HepG2 (cell line): ENCODE data around the gene PNPLA3.

Experiments used
- DNMT1 ChIP-seq: sonication (generic); formaldehyde crosslinking; IDR thresholded peaks from 2 replicates; pipeline ENCODE4 v1.5.1; 2020; ENCODE audit warnings: mild to moderate bottlenecking, missing genetic modification reagents
- EP300 ChIP-seq, 3 experiments: sonication (generic) in 1 of 3; formaldehyde crosslinking in 1 of 3; IDR thresholded peaks; 2 replicates each; pipeline versions ENCODE4 v1.5.1 to v1.6.1; 2011 to 2020; ENCODE audit warnings: low read depth in 2 of 3, low read length in 2 of 3, borderline replicate concordance in 1 of 3, improper control_type of control experiment in 1 of 3, mild to moderate bottlenecking in 1 of 3, missing genetic modification reagents in 1 of 3, moderate library complexity in 1 of 3
- FOXK1 ChIP-seq: sonication (generic); formaldehyde crosslinking; IDR thresholded peaks from 2 replicates; pipeline ENCODE4 v1.4.0; 2020; ENCODE audit warnings: low read depth, missing genetic modification reagents, borderline replicate concordance
- PHF21A ChIP-seq: sonication (generic); formaldehyde crosslinking; IDR thresholded peaks from 2 replicates; pipeline ENCODE4 v1.5.0; 2020; ENCODE audit warnings: mild to moderate bottlenecking, missing genetic modification reagents
- POLR2AphosphoS5 ChIP-seq: IDR thresholded peaks from 2 replicates; pipeline ENCODE4 v1.6.1; 2012; ENCODE audit warnings: low read depth, low read length
- RAD21 ChIP-seq: fragments of 450-650 bp; formaldehyde crosslinking; IDR thresholded peaks from 2 replicates; pipeline ENCODE4 v1.5.0; 2020; ENCODE audit warnings: mild to moderate bottlenecking
- RBM22 ChIP-seq: fragments of 200-400 bp; formaldehyde crosslinking; optimal IDR thresholded peaks from 2 replicates; pipeline ENCODE3; 2017; ENCODE audit warnings: mild to moderate bottlenecking, low read length, moderate library complexity
- ZKSCAN5 ChIP-seq: sonication (generic); formaldehyde crosslinking; IDR thresholded peaks from 2 replicates; pipeline ENCODE4 v1.5.1; 2020; ENCODE audit warnings: mild to moderate bottlenecking, missing genetic modification reagents
- ZNF292 ChIP-seq: sonication (generic); formaldehyde crosslinking; IDR thresholded peaks from 2 replicates; pipeline ENCODE4 v1.8.1; 2022; ENCODE audit warnings: mild to moderate bottlenecking, low read depth, missing genetic modification reagents, borderline replicate concordance
- ZNF850 ChIP-seq: sonication (generic); formaldehyde crosslinking; conservative IDR thresholded peaks from 2 replicates; pipeline ENCODE4 v1.9.0; 2021; ENCODE audit warnings: mild to moderate bottlenecking, missing genetic modification reagents
- ZSCAN25 ChIP-seq: sonication (generic); formaldehyde crosslinking; IDR thresholded peaks from 2 replicates; pipeline ENCODE4 v1.8.0; 2022; ENCODE audit warnings: mild to moderate bottlenecking, missing genetic modification reagents
- TF ChIP-seq, protein P1 (sequence below): sonication (generic); formaldehyde crosslinking; IDR thresholded peaks from 2 replicates; pipeline ENCODE4 v1.8.0; 2022; ENCODE audit warnings: low read depth, missing genetic modification reagents

DNA sequence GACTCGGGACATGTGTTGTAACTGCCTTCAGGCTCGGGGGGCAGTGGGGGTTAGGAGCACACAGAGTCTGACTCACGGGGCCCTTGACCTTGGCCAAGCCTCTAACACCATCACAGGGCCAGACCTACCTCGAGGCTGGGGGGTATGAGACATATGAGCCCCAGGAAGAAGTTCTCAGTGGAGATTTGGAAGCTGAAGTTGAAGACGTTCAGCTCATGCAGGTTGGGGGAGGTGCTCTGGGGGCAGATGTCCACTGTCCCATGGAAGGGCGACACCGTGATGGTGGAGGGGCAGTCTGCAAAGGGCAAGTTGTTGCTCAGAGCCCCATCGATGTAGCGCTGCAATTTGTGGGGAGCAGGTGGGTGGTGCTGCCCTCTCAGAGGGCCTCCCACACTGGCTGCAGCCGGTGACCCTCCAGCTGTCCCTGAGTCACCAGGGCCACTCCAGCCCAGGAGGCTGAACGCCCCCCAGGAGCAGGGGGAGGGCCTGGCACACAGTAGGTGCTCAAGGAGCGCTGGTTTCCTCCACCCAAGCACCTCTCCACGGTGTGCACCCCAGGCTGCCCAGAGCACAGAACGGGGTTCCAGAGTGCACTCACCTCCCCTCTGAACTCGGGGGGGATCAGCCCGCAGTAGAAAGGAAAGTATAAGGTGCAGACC is 34.3 kb upstream of the PNPLA3 start:
- TF ChIP-seq PHF21A (CRISPR knock-in tag) (no peak), EP300 (IDR thresholded peaks at IDR 0.05; ENCODE audit: low read depth in 2 of 2, low read length in 2 of 2) (no peak), EP300 (CRISPR knock-in tag; IDR thresholded peaks at IDR 0.05; ENCODE audit: borderline replicate concordance) (no peak), ZNF850 (CRISPR knock-in tag) (no peak), ZKSCAN5 (no peak), POLR2AphosphoS5 (no peak), DNMT1 (no peak), FOXK1 (no peak), RAD21 (CRISPR knock-in tag) (no peak), ZNF292 (no peak), RBM22 (no peak), ZSCAN25 (CRISPR knock-in tag) (no peak)
- TF ChIP-seq, protein P1, sequence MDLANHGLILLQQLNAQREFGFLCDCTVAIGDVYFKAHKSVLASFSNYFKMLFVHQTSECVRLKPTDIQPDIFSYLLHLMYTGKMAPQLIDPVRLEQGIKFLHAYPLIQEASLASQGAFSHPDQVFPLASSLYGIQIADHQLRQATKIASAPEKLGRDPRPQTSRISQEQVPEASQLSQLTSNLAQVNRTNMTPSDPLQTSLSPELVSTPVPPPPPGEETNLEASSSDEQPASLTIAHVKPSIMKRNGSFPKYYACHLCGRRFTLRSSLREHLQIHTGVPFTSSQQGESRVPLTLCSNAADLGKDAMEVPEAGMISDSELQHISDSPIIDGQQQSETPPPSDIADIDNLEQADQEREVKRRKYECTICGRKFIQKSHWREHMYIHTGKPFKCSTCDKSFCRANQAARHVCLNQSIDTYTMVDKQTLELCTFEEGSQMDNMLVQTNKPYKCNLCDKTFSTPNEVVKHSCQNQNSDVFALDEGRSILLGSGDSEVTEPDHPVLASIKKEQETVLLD: no peak
